ENCODE measurements around the gene TFPI.

Gene TFPI

GRCh38 chr2:187552381-187552780 is 1.9 kb downstream of the TFPI start:
- Histone ChIP-seq H3K27me3 (replicated peaks; ENCODE audit: control insufficient read depth, insufficient read depth, low read length) (no peaks in the 10 kb centered on the region), H3K36me3 (ENCODE audit: control insufficient read depth, insufficient read depth, low read length) (no peaks in the 10 kb centered on the region), H3K4me3 (replicated peaks; ENCODE audit: low read depth, low read length) (no peak overlapping the region)
- no peak for DNase-seq (ENCODE audit: extremely low read depth, insufficient read length)
- TF ChIP-seq CTCF (IDR thresholded peaks at IDR 0.05; ENCODE audit: insufficient read depth, low read length, poor library complexity, severe bottlenecking): no peak

GRCh38 chr2:187550857-187551256 is 3.4 kb downstream of the TFPI start:
- H3K4me3 ChIP-seq (replicated peaks; ENCODE audit: low read depth, low read length): no peak overlapping the region
- no peaks in the 10 kb centered on the region for H3K27me3 ChIP-seq (replicated peaks; ENCODE audit: control insufficient read depth, insufficient read depth, low read length)
- DNase-seq (ENCODE audit: extremely low read depth, insufficient read length): no peak
- H3K36me3 ChIP-seq (ENCODE audit: control insufficient read depth, insufficient read depth, low read length): no peaks in the 10 kb centered on the region
- TF ChIP-seq CTCF (IDR thresholded peaks at IDR 0.05; ENCODE audit: insufficient read depth, low read length, poor library complexity, severe bottlenecking): no peak

GRCh38 chr2:187549951-187550555 is 4.2 kb downstream of the TFPI start:
- Histone ChIP-seq H3K4me3 (replicated peaks; ENCODE audit: low read depth, low read length) (no peak overlapping the region), H3K36me3 (ENCODE audit: control insufficient read depth, insufficient read depth, low read length) (no peaks in the 10 kb centered on the region), H3K27me3 (replicated peaks; ENCODE audit: control insufficient read depth, insufficient read depth, low read length) (no peaks in the 10 kb centered on the region)
- DNase-seq (ENCODE audit: extremely low read depth, insufficient read length): no peak
- no peak for TF ChIP-seq CTCF (IDR thresholded peaks at IDR 0.05; ENCODE audit: insufficient read depth, low read length, poor library complexity, severe bottlenecking)

GRCh38 chr2:187549193-187549592 is 5.0 kb downstream of the TFPI start:
- no peaks in the 10 kb centered on the region for H3K27me3 ChIP-seq (replicated peaks; ENCODE audit: control insufficient read depth, insufficient read depth, low read length)
- H3K4me3 ChIP-seq (replicated peaks; ENCODE audit: low read depth, low read length): no peak overlapping the region
- TF ChIP-seq CTCF (IDR thresholded peaks at IDR 0.05; ENCODE audit: insufficient read depth, low read length, poor library complexity, severe bottlenecking): no peak
- no peak for DNase-seq (ENCODE audit: extremely low read depth, insufficient read length)
- H3K36me3 ChIP-seq (ENCODE audit: control insufficient read depth, insufficient read depth, low read length): no peaks in the 10 kb centered on the region

- no peak overlapping the region for H3K4me3 ChIP-seq (replicated peaks; ENCODE audit: low read depth, low read length)
- no peaks in the 10 kb centered on the region for H3K36me3 ChIP-seq (ENCODE audit: control insufficient read depth, insufficient read depth, low read length)
- H3K27me3 ChIP-seq (replicated peaks; ENCODE audit: control insufficient read depth, insufficient read depth, low read length): no peaks in the 10 kb centered on the region
- no peak for DNase-seq (ENCODE audit: extremely low read depth, insufficient read length)
- no peak for TF ChIP-seq CTCF (IDR thresholded peaks at IDR 0.05; ENCODE audit: insufficient read depth, low read length, poor library complexity, severe bottlenecking)
Measured at GRCh38 chr2:187548656-187549055, 5.6 kb downstream of the TFPI start.

Data from GM06990 (cell line).